Limb (tissue), 2 donors: Measurements from ENCODE around the gene RPS27L.
"Not testable (repeated sequence)": the region's sequence is repeated elsewhere in the genome, so short reads cannot be mapped to it uniquely, and the experiment has no call there.

Experiments used
- DNase-seq, 2 donors: peaks; one replicate each; pipeline ENCODE4 v3.0.0-alpha.2; 2016; ENCODE audit errors: extremely low spot score in 2 of 2

Gene RPS27L

DNA sequence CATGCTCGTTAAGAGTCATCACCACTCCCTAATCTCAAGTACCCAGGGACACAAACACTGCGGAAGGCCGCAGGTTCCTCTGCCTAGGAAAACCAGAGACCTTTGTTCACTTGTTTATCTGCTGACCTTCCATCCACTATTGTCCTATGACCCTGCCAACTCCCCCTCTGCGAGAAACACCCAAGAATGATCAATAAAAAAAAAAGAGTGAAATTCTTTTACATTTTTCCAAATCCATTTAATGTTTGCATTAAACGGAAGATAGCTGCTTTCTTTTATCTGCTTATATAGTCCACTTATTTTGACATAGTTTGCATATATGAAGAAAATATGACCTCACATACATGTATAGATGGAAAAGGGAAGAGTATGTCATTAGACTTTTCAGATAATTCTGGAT is 57.7 kb downstream of the RPS27L start:
- DNase-seq = not testable (repeated sequence)

DNA sequence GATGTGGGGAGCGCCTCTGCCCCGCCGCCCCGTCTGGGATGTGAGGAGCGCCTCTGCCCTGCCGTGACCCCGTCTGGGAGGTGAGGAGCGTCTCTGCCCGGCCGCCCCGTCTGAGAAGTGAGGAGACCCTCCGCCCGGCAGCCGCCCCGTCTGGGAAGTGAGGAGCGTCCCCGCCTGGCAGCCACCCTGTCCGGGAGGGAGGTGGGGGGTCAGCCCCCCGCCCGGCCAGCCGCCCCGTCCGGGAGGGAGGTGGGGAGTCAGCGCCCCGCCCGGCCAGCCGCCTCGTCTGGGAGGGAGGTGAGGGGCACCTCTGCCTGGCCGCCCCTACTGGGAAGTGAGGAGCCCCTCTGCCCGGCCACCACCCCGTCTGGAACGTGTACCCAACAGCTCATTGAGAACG is 58.4 kb downstream of the RPS27L start:
- not testable (repeated sequence) for DNase-seq
